Left colon (tissue), 2 donors: ENCODE data around the gene IFNLR1. TPM values are rescaled to one million over a fixed set of nuclear protein-coding genes. Genes with fewer than 3 reads are reported as not detected.

Experiments
- total RNA-seq, 2 donors: library from RNA; stranded (reverse); fragmentation: NEBNext Ultra II Directional; extraction: Animal tissue kit (Norgen Biotek cat#: 25700); gene quantifications; one replicate each; pipeline ENCODE4 v1.2.1, GENCODE V29; 2021
- donor health status: DM: no; HTN: no; CAD: no.
- donor health status: DM: yes; HTN: yes; CAD: no.

IFNLR1 gene
- total RNA-seq, 2 donors from 2014 or later: 11.3 to 23.2 TPM

Other genes with a start within 250 kb of the IFNLR1 start
- gene PNRC2, start 227.5 kb downstream of the IFNLR1 start, total RNA-seq: 100 to 1,000 TPM; 111 to 156 TPM
- 10 to 100 TPM; 66.5 to 84.0 TPM for gene SRSF10, start 207.0 kb downstream of the IFNLR1 start, total RNA-seq
- 1 to 10 TPM; 4.1 to 4.2 TPM for gene MYOM3, start 75.2 kb downstream of the IFNLR1 start, total RNA-seq
- gene IL22RA1, start 44.1 kb downstream of the IFNLR1 start, total RNA-seq: 10 to 100 TPM; 26.6 to 40.0 TPM
- gene GRHL3, start 132.1 kb upstream of the IFNLR1 start, total RNA-seq: under 1 TPM in 1 of 2 donors, not detected in 1; 0.45 TPM
- 10 to 100 TPM; 17.6 to 24.7 TPM for gene STPG1, start 226.5 kb upstream of the IFNLR1 start, total RNA-seq
- 10 to 100 TPM; 33.9 to 48.2 TPM for gene NIPAL3, start 228.5 kb upstream of the IFNLR1 start, total RNA-seq